HG03460 (cell line): ENCODE measurements around the gene MBD2.
"Not testable (repeated sequence)": the region's sequence is repeated elsewhere in the genome, so short reads cannot be mapped to it uniquely, and the experiment has no call there.

Experiments
- ATAC-seq: cut with Tn5 transposase; IDR thresholded peaks from one replicate; pipeline ENCODE4 v1.9.1; 2021; ENCODE audit not compliant: unreplicated experiment

The MBD2 gene

GRCh38 chr18:54238173-54238936 is 13.9 kb upstream of the MBD2 start:
- ATAC-seq, result no peak

GRCh38 chr18:54235871-54236270 is 11.4 kb upstream of the MBD2 start:
- ATAC-seq, result no peak

GRCh38 chr18:54233747-54234146 is 9.3 kb upstream of the MBD2 start:
- no peak for ATAC-seq

GRCh38 chr18:54233228-54233625 is 8.8 kb upstream of the MBD2 start:
- no peak for ATAC-seq

GRCh38 chr18:54232485-54233227 is 8.2 kb upstream of the MBD2 start:
- ATAC-seq, result no peak

- ATAC-seq, result no peak
Observed at GRCh38 chr18:54229421-54230059, 5.1 kb upstream of the MBD2 start.

GRCh38 chr18:54228364-54228763 is 3.9 kb upstream of the MBD2 start:
- no peak for ATAC-seq

- ATAC-seq, result peak; percentile 21
Observed at GRCh38 chr18:54223568-54224241, 764 bp downstream of the MBD2 start.

- ATAC-seq, result peak; percentile 45
Observed at GRCh38 chr18:54222922-54223567, 1.4 kb downstream of the MBD2 start.

- ATAC-seq, result no peak
Observed at GRCh38 chr18:54220406-54220805, 4.1 kb downstream of the MBD2 start.

- ATAC-seq, result not testable (repeated sequence)
Observed at GRCh38 chr18:54218803-54219202, 5.7 kb downstream of the MBD2 start.

GRCh38 chr18:54218299-54218698 is 6.2 kb downstream of the MBD2 start:
- no peak for ATAC-seq

GRCh38 chr18:54217624-54218023 is 6.8 kb downstream of the MBD2 start:
- ATAC-seq, result peak; percentile 53

GRCh38 chr18:54215069-54215468 is 9.4 kb downstream of the MBD2 start:
- ATAC-seq, result no peak

- ATAC-seq, result no peak
Observed at GRCh38 chr18:54210463-54210862, 14.0 kb downstream of the MBD2 start.

GRCh38 chr18:54209471-54210180 is 14.8 kb downstream of the MBD2 start:
- peak; percentile 85 for ATAC-seq

- no peak for ATAC-seq
Observed at GRCh38 chr18:54206447-54206846, 18.0 kb downstream of the MBD2 start.

- no peak for ATAC-seq
Observed at GRCh38 chr18:54205959-54206358, 18.5 kb downstream of the MBD2 start.

- not testable (repeated sequence) for ATAC-seq
Observed at GRCh38 chr18:54205448-54205847, 19.0 kb downstream of the MBD2 start.

- no peak for ATAC-seq
Observed at GRCh38 chr18:54204883-54205282, 19.6 kb downstream of the MBD2 start.
